Sigmoid colon (tissue), 4 donors: ENCODE data around the gene GUCA1A.

ENCODE experiments used
- EP300 ChIP-seq, 4 donors: sonication (generic); formaldehyde crosslinking; IDR thresholded peaks; one replicate each; pipeline ENCODE4 v1.6.1; 2017; ENCODE audit warnings: antibody characterized with exemption in 4 of 4
- POLR2A ChIP-seq, 2 donors: fragments of 450-650 bp; IDR thresholded peaks; one replicate each; pipeline ENCODE4 v1.6.1; 2016; ENCODE audit warnings: antibody characterized with exemption in 2 of 2, mild to moderate bottlenecking in 2 of 2, moderate library complexity in 2 of 2
- POLR2AphosphoS5 ChIP-seq, 4 donors: sonication (generic); formaldehyde crosslinking; IDR thresholded peaks; one replicate each; pipeline ENCODE4 v1.6.1; 2017; ENCODE audit warnings: antibody characterized with exemption in 4 of 4
- TF ChIP-seq, protein P1 (sequence below), 4 experiments: fragments of 450-650 bp in 3 of 4; fragments of 200-600 bp in 1 of 4; IDR thresholded peaks; one replicate each; pipeline ENCODE4 v1.5.1; 2016 to 2019; ENCODE audit warnings: antibody characterized with exemption in 4 of 4, mild to moderate bottlenecking in 3 of 4, moderate library complexity in 2 of 4

DNA sequence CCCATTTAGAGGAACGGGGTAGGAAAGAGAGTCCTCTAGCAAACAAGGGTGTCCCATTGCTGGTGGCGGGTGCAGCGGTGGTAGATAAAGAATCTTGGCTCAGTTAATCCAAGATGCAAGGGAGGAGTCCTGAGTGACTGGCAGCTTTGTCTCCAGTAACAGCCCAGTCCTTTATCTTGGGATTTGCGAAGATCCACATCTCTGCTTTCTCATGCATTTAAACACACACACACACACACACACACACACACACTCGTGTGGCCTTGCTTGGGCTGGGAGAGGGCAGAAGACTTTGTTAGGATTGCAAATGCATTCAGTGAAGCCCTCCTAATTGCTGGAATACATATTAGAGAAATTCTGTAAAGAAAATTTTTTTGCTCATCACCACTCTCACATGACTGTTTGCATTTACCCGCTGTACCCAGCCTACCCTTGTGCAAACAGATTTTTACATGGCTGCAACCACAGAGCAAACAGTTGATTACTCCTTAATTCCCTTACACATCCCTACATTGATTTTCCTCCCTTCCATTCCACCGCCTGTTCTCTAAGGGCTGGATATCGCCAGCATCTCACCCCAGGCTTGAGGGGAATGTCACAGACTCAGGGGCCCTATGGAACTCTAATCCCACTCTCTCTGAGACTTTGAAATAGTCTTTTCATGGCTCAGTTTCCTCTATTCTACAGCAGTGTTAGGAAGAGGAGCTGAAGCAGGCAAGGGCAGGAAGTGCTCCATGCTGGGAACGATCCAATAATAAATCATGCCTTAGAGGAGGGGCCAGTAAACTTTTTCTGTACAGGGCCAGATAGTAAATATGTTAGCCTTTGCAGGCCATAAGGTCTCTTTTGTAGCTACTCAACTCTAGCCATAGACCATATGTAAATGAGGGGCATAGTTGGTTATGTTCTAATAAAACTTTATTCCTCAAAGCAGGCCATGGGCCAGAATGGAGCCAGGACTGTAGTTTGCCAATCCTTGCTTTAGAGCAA is 34.2 kb upstream of the GUCA1A start:
- TF ChIP-seq, protein P1, sequence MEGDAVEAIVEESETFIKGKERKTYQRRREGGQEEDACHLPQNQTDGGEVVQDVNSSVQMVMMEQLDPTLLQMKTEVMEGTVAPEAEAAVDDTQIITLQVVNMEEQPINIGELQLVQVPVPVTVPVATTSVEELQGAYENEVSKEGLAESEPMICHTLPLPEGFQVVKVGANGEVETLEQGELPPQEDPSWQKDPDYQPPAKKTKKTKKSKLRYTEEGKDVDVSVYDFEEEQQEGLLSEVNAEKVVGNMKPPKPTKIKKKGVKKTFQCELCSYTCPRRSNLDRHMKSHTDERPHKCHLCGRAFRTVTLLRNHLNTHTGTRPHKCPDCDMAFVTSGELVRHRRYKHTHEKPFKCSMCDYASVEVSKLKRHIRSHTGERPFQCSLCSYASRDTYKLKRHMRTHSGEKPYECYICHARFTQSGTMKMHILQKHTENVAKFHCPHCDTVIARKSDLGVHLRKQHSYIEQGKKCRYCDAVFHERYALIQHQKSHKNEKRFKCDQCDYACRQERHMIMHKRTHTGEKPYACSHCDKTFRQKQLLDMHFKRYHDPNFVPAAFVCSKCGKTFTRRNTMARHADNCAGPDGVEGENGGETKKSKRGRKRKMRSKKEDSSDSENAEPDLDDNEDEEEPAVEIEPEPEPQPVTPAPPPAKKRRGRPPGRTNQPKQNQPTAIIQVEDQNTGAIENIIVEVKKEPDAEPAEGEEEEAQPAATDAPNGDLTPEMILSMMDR (IDR thresholded peaks at IDR 0.05) = no peak
- TF ChIP-seq POLR2AphosphoS5 (IDR thresholded peaks at IDR 0.05) (no peak), POLR2A (IDR thresholded peaks at IDR 0.05) (no peak), EP300 (IDR thresholded peaks at IDR 0.05) (no peak)
